Measurements from ENCODE around the gene ANKRD55.
"Not testable (repeated sequence)": the region's sequence is repeated elsewhere in the genome, so short reads cannot be mapped to it uniquely, and the experiment has no call there.

Gene ANKRD55

GRCh38 chr5:56251918-56252553 lies 18.9 kb upstream of the ANKRD55 start:
- H3K36me3 ChIP-seq (ENCODE audit: control insufficient read depth, insufficient read depth, low read length): no peaks in the 10 kb centered on the region
- H3K9ac ChIP-seq (ENCODE audit: low read depth, low read length): no peak overlapping the region
- no peak overlapping the region for H3K4me3 ChIP-seq (ENCODE audit: low read depth, low read length)
- H3K9me3 ChIP-seq (ENCODE audit: control insufficient read depth, insufficient read depth, low read length): peaks cover 3% of the 10 kb centered on the region
- no peaks in the 10 kb centered on the region for H3K4me1 ChIP-seq (ENCODE audit: control insufficient read depth, insufficient read depth, low read length)
- no peaks in the 10 kb centered on the region for H3K27me3 ChIP-seq (ENCODE audit: control insufficient read depth, insufficient read depth, low read length)

- Histone ChIP-seq H3K9ac (ENCODE audit: low read depth, low read length) (no peak overlapping the region), H3K36me3 (ENCODE audit: control insufficient read depth, insufficient read depth, low read length) (no peaks in the 10 kb centered on the region), H3K4me1 (ENCODE audit: control insufficient read depth, insufficient read depth, low read length) (no peaks in the 10 kb centered on the region), H3K4me3 (ENCODE audit: low read depth, low read length) (no peak overlapping the region), H3K9me3 (ENCODE audit: control insufficient read depth, insufficient read depth, low read length) (peaks cover 3% of the 10 kb centered on the region), H3K27me3 (ENCODE audit: control insufficient read depth, insufficient read depth, low read length) (no peaks in the 10 kb centered on the region)
Measured at GRCh38 chr5:56251440-56251839, 18.3 kb upstream of the ANKRD55 start.

- no peak overlapping the region for H3K4me3 ChIP-seq (ENCODE audit: low read depth, low read length)
- peaks cover 3% of the 10 kb centered on the region for H3K9me3 ChIP-seq (ENCODE audit: control insufficient read depth, insufficient read depth, low read length)
- H3K36me3 ChIP-seq (ENCODE audit: control insufficient read depth, insufficient read depth, low read length): no peaks in the 10 kb centered on the region
- no peak overlapping the region for H3K9ac ChIP-seq (ENCODE audit: low read depth, low read length)
- no peaks in the 10 kb centered on the region for H3K27me3 ChIP-seq (ENCODE audit: control insufficient read depth, insufficient read depth, low read length)
- H3K4me1 ChIP-seq (ENCODE audit: control insufficient read depth, insufficient read depth, low read length): no peaks in the 10 kb centered on the region
Measured at GRCh38 chr5:56250011-56250410, 16.9 kb upstream of the ANKRD55 start.

DNA sequence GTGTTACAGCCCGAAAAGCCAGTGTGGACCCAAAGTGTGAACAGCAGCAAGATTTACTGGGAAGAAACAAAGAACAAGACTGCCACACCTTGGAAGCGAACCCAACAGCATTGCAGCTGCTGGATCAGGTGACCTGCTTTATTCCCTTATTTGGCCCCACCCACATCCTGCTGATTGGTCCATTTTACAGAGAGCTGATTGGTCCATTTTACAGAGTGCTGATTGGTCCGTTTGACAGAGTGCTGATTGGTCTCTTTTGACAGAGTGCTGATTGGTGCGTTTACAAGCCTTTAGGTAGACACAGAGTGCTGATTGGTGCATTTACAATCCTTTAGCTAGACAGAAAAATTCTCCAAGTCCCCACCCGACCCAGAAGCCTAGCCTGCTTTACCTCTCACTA lies 16.0 kb upstream of the ANKRD55 start:
- not testable (repeated sequence) for H3K27me3 ChIP-seq (ENCODE audit: control insufficient read depth, insufficient read depth, low read length); H3K4me3 ChIP-seq (ENCODE audit: low read depth, low read length); H3K4me1 ChIP-seq (ENCODE audit: control insufficient read depth, insufficient read depth, low read length); H3K9ac ChIP-seq (ENCODE audit: low read depth, low read length); H3K9me3 ChIP-seq (ENCODE audit: control insufficient read depth, insufficient read depth, low read length); H3K36me3 ChIP-seq (ENCODE audit: control insufficient read depth, insufficient read depth, low read length)

DNA sequence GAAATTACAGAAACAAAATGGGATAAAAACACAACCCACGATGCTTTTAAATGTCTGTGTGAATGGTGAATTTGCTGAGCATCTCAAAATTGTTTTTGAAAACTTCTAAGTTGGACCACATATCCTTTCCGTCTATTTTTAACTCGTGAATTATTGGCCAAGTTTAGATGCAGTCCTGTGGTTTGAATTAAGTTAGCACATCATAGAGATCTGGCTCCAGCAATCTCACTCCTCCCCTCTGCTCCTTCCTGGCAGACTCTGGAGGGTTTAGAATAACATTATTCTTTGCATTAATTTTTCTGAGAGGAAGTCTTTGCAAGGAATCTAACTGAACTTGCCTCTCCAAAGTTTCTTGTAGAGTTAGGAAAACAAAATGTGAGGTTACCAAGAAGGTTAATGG lies 14.5 kb upstream of the ANKRD55 start:
- H3K9me3 ChIP-seq (ENCODE audit: control insufficient read depth, insufficient read depth, low read length): peaks cover 4% of the 10 kb centered on the region
- no peaks in the 10 kb centered on the region for H3K36me3 ChIP-seq (ENCODE audit: control insufficient read depth, insufficient read depth, low read length)
- H3K27me3 ChIP-seq (ENCODE audit: control insufficient read depth, insufficient read depth, low read length): no peaks in the 10 kb centered on the region
- no peaks in the 10 kb centered on the region for H3K4me1 ChIP-seq (ENCODE audit: control insufficient read depth, insufficient read depth, low read length)
- no peak overlapping the region for H3K4me3 ChIP-seq (ENCODE audit: low read depth, low read length)
- H3K9ac ChIP-seq (ENCODE audit: low read depth, low read length): no peak overlapping the region

- Histone ChIP-seq H3K9me3 (ENCODE audit: control insufficient read depth, insufficient read depth, low read length) (peaks cover 7% of the 10 kb centered on the region), H3K4me3 (ENCODE audit: low read depth, low read length) (no peak overlapping the region), H3K36me3 (ENCODE audit: control insufficient read depth, insufficient read depth, low read length) (no peaks in the 10 kb centered on the region), H3K4me1 (ENCODE audit: control insufficient read depth, insufficient read depth, low read length) (no peaks in the 10 kb centered on the region), H3K9ac (ENCODE audit: low read depth, low read length) (no peak overlapping the region), H3K27me3 (ENCODE audit: control insufficient read depth, insufficient read depth, low read length) (no peaks in the 10 kb centered on the region)
Measured at GRCh38 chr5:56246769-56247168, 13.6 kb upstream of the ANKRD55 start.

GRCh38 chr5:56245481-56245880 lies 12.4 kb upstream of the ANKRD55 start:
- Histone ChIP-seq H3K27me3 (ENCODE audit: control insufficient read depth, insufficient read depth, low read length) (no peaks in the 10 kb centered on the region), H3K4me3 (ENCODE audit: low read depth, low read length) (no peak overlapping the region), H3K9ac (ENCODE audit: low read depth, low read length) (no peak overlapping the region), H3K9me3 (ENCODE audit: control insufficient read depth, insufficient read depth, low read length) (peaks cover 7% of the 10 kb centered on the region), H3K36me3 (ENCODE audit: control insufficient read depth, insufficient read depth, low read length) (no peaks in the 10 kb centered on the region), H3K4me1 (ENCODE audit: control insufficient read depth, insufficient read depth, low read length) (no peaks in the 10 kb centered on the region)

DNA sequence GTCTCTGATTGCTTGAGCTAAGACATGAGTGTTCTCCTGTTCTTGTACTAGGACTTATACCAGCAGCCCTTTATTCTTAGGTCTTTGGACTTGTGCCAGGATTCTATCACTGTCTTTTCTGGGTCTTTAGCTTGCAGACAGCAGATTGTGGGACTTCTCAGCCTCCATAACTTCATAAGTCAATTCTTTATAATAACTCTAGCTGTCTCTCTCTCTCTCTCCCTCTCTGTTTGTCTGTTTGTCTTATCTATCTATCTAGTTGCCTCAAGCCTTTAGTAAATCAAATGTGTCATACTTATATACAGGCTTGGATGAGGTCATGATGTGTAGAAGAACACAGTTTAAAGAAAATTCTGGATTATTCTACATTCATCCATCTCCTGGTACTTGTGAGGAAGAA lies 11.5 kb upstream of the ANKRD55 start:
- Histone ChIP-seq H3K4me1 (ENCODE audit: control insufficient read depth, insufficient read depth, low read length) (no peaks in the 10 kb centered on the region), H3K4me3 (ENCODE audit: low read depth, low read length) (no peak overlapping the region), H3K36me3 (ENCODE audit: control insufficient read depth, insufficient read depth, low read length) (no peaks in the 10 kb centered on the region), H3K9me3 (ENCODE audit: control insufficient read depth, insufficient read depth, low read length) (peaks cover 7% of the 10 kb centered on the region), H3K27me3 (ENCODE audit: control insufficient read depth, insufficient read depth, low read length) (no peaks in the 10 kb centered on the region), H3K9ac (ENCODE audit: low read depth, low read length) (no peak overlapping the region)

- H3K9me3 ChIP-seq (ENCODE audit: control insufficient read depth, insufficient read depth, low read length); H3K9ac ChIP-seq (ENCODE audit: low read depth, low read length): not testable (repeated sequence)
Measured at GRCh38 chr5:56242271-56242670, 9.1 kb upstream of the ANKRD55 start.

DNA sequence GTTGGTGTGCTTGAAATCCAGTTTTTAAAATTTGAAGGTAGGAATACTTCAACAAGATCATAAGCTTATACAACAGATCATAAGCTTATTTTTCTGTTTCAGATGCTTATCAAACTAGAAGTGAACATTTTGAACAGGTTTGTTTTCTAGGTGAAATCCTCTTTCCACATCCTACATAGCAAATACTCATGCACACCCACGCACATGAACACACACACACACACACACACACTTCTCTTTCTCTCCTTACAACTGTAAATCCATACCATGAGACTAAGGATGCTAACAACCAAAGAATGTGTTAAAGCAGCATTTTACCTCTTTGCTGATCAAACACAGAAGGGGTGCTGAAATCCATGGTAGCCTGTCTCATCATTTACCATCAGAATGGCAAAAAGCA lies 592 bp downstream of the ANKRD55 start:
- no peak overlapping the region for H3K4me3 ChIP-seq (ENCODE audit: low read depth, low read length)
- H3K9ac ChIP-seq (ENCODE audit: low read depth, low read length): no peak overlapping the region

More at GRCh38 chr5:56242271-56242670, 9.1 kb upstream of the ANKRD55 start:
- not testable (repeated sequence) for H3K4me3 ChIP-seq (ENCODE audit: low read depth, low read length); H3K36me3 ChIP-seq (ENCODE audit: control insufficient read depth, insufficient read depth, low read length); H3K4me1 ChIP-seq (ENCODE audit: control insufficient read depth, insufficient read depth, low read length); H3K27me3 ChIP-seq (ENCODE audit: control insufficient read depth, insufficient read depth, low read length)

DNA sequence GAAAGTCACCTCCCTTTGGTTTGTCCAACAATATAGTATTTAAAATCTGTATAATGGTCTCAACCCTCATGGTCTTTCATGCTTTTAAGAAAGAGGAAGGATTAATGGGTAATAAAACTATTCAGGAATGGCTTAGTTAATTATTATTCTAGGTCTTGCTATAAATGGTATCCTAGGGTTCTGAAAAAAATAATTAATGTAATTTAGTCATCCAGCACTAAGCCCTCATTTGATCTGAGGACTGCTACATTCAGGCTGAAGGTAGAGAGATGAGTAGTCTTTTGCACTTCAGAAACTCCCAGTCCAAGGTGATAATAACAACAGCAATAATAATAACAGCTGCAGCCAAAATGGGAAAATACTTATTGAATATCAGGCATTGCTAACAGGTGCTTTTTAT lies 2.6 kb downstream of the ANKRD55 start:
- Histone ChIP-seq H3K4me1 (ENCODE audit: control insufficient read depth, insufficient read depth, low read length) (peaks cover 5% of the 10 kb centered on the region), H3K9ac (ENCODE audit: low read depth, low read length) (no peak overlapping the region), H3K27me3 (ENCODE audit: control insufficient read depth, insufficient read depth, low read length) (no peaks in the 10 kb centered on the region), H3K9me3 (ENCODE audit: control insufficient read depth, insufficient read depth, low read length) (no peaks in the 10 kb centered on the region), H3K36me3 (ENCODE audit: control insufficient read depth, insufficient read depth, low read length) (no peaks in the 10 kb centered on the region), H3K4me3 (ENCODE audit: low read depth, low read length) (no peak overlapping the region)

More for the DNA sequence above, 592 bp downstream of the ANKRD55 start:
- no peaks in the 10 kb centered on the region for H3K9me3 ChIP-seq (ENCODE audit: control insufficient read depth, insufficient read depth, low read length)
- no peaks in the 10 kb centered on the region for H3K36me3 ChIP-seq (ENCODE audit: control insufficient read depth, insufficient read depth, low read length)
- peaks cover 5% of the 10 kb centered on the region for H3K4me1 ChIP-seq (ENCODE audit: control insufficient read depth, insufficient read depth, low read length)
- no peaks in the 10 kb centered on the region for H3K27me3 ChIP-seq (ENCODE audit: control insufficient read depth, insufficient read depth, low read length)

GRCh38 chr5:56229111-56229510 lies 4.0 kb downstream of the ANKRD55 start:
- Histone ChIP-seq H3K9ac (ENCODE audit: low read depth, low read length) (no peak overlapping the region), H3K4me1 (ENCODE audit: control insufficient read depth, insufficient read depth, low read length) (no peaks in the 10 kb centered on the region), H3K4me3 (ENCODE audit: low read depth, low read length) (no peak overlapping the region), H3K27me3 (ENCODE audit: control insufficient read depth, insufficient read depth, low read length) (no peaks in the 10 kb centered on the region), H3K36me3 (ENCODE audit: control insufficient read depth, insufficient read depth, low read length) (no peaks in the 10 kb centered on the region), H3K9me3 (ENCODE audit: control insufficient read depth, insufficient read depth, low read length) (no peaks in the 10 kb centered on the region)

Measured in iPS-15b (cell line).